ENCODE measurements around the gene VDAC2.
"Not testable (repeated sequence)": the region's sequence is repeated elsewhere in the genome, so short reads cannot be mapped to it uniquely, and the experiment has no call there.

DNA sequence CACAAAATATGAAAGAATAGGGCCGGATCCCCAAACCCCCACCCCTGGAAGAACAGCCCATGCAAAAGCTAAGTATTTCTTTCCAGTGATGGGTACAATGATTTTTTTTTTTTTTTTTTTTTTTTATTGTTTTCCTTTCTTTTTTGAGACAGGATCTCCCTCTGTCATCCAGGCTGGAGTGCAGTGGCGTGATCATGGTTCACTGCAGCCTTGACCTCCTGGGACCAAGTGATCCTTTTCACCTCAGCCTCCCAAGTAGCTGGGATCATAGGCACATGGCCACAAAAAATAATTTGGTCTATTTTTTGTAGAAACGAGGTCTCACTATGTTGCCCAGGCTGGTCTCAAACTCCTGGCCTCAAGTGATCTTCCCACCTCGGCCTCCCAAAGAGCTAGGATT, 16.0 kb upstream of the VDAC2 start:
- TF ChIP-seq, protein P1, sequence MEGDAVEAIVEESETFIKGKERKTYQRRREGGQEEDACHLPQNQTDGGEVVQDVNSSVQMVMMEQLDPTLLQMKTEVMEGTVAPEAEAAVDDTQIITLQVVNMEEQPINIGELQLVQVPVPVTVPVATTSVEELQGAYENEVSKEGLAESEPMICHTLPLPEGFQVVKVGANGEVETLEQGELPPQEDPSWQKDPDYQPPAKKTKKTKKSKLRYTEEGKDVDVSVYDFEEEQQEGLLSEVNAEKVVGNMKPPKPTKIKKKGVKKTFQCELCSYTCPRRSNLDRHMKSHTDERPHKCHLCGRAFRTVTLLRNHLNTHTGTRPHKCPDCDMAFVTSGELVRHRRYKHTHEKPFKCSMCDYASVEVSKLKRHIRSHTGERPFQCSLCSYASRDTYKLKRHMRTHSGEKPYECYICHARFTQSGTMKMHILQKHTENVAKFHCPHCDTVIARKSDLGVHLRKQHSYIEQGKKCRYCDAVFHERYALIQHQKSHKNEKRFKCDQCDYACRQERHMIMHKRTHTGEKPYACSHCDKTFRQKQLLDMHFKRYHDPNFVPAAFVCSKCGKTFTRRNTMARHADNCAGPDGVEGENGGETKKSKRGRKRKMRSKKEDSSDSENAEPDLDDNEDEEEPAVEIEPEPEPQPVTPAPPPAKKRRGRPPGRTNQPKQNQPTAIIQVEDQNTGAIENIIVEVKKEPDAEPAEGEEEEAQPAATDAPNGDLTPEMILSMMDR (IDR thresholded peaks at IDR 0.05) = not testable (repeated sequence)
- TF ChIP-seq POLR2AphosphoS5 (IDR thresholded peaks at IDR 0.05) = not testable (repeated sequence)
